Mesenchymal stem cell (in vitro differentiated cells and primary cell): ENCODE results near the gene CAMTA1.

Source experiments
- DNase-seq: peaks from one replicate; pipeline ENCODE4 v3.0.0-alpha.2; 2013
- H2AFZ ChIP-seq: one replicate; pipeline ENCODE4 v1.6.1; 2013; ENCODE audit warnings: low read depth, mild to moderate bottlenecking, control low read depth, inconsistent platforms, low read length, moderate library complexity
- H2AK5ac ChIP-seq: 2 replicates; pipeline ENCODE4 v1.6.1; 2013; ENCODE audit warnings: low read length, moderate library complexity, mild to moderate bottlenecking, inconsistent platforms; ENCODE audit not compliant: severe bottlenecking
- H2BK120ac ChIP-seq: one replicate; pipeline ENCODE4 v1.6.1; 2013; ENCODE audit warnings: low read depth, mild to moderate bottlenecking, inconsistent platforms, low read length, moderate library complexity
- H2BK12ac ChIP-seq, 2 experiments: one replicate each; pipeline ENCODE4 v1.6.1; 2013; ENCODE audit warnings: inconsistent platforms in 2 of 2, low read length in 2 of 2, mild to moderate bottlenecking in 2 of 2, moderate library complexity in 2 of 2, control low read depth in 1 of 2
- H2BK15ac ChIP-seq: one replicate; pipeline ENCODE4 v1.6.1; 2013; ENCODE audit warnings: mild to moderate bottlenecking, low read depth, inconsistent platforms; ENCODE audit not compliant: poor library complexity, severe bottlenecking
- H2BK5ac ChIP-seq: 2 replicates; pipeline ENCODE4 v1.6.1; 2013; ENCODE audit warnings: low read depth, mild to moderate bottlenecking, low read length, control low read depth, inconsistent platforms; ENCODE audit not compliant: poor library complexity, severe bottlenecking
- H3K14ac ChIP-seq, 2 experiments: one replicate each; pipeline ENCODE4 v1.6.1; 2013; ENCODE audit warnings: inconsistent platforms in 2 of 2, low read length in 2 of 2, control low read depth in 1 of 2, mild to moderate bottlenecking in 1 of 2, moderate library complexity in 1 of 2
- H3K18ac ChIP-seq, 2 experiments: one replicate each; pipeline ENCODE4 v1.6.1; 2013; ENCODE audit warnings: inconsistent platforms in 2 of 2, low read length in 2 of 2, control low read depth in 1 of 2, low read depth in 1 of 2, mild to moderate bottlenecking in 1 of 2
- H3K23ac ChIP-seq, 2 experiments: one replicate each; pipeline ENCODE4 v1.6.1; 2013; ENCODE audit warnings: inconsistent platforms in 2 of 2, low read length in 2 of 2, mild to moderate bottlenecking in 2 of 2, moderate library complexity in 2 of 2, control low read depth in 1 of 2
- H3K27ac ChIP-seq: 2 replicates; pipeline ENCODE4 v1.5.1; 2013; ENCODE audit warnings: mild to moderate bottlenecking, moderate library complexity, low read length, control low read depth, inconsistent platforms; ENCODE audit not compliant: poor library complexity, severe bottlenecking
- H3K27me3 ChIP-seq, 2 experiments: 2 replicates each; pipeline versions ENCODE4 v1.6.1 to v1.7.0; 2013; ENCODE audit warnings: low read length in 2 of 2, mild to moderate bottlenecking in 2 of 2, moderate library complexity in 2 of 2, control low read depth in 1 of 2, inconsistent platforms in 1 of 2; ENCODE audit not compliant: control insufficient read depth in 1 of 2, insufficient read depth in 1 of 2
- H3K36me3 ChIP-seq, 2 experiments: 2 replicates each; pipeline versions ENCODE4 v1.6.1 to v1.7.0; 2013; ENCODE audit warnings: low read length in 2 of 2, control low read depth in 1 of 2, inconsistent platforms in 1 of 2, low read depth in 1 of 2, mild to moderate bottlenecking in 1 of 2; ENCODE audit not compliant: insufficient read depth in 2 of 2, control insufficient read depth in 1 of 2
- H3K4ac ChIP-seq, 2 experiments: one replicate each; pipeline ENCODE4 v1.6.1; 2013; ENCODE audit warnings: inconsistent platforms in 2 of 2, low read length in 2 of 2, mild to moderate bottlenecking in 2 of 2, moderate library complexity in 2 of 2, control low read depth in 1 of 2, low read depth in 1 of 2
- H3K4me1 ChIP-seq: 2 replicates; pipeline ENCODE4 v1.6.1; 2013; ENCODE audit warnings: low read depth, low read length, control low read depth; ENCODE audit not compliant: control insufficient read depth, insufficient read depth
- H3K4me2 ChIP-seq: 2 replicates; pipeline ENCODE4 v1.6.1; 2013; ENCODE audit warnings: low read length, mild to moderate bottlenecking, inconsistent platforms; ENCODE audit not compliant: poor library complexity, severe bottlenecking
- H3K4me3 ChIP-seq, 2 experiments: 2 replicates each; pipeline versions ENCODE4 v1.5.1 to v1.7.0; 2013; ENCODE audit warnings: low read length in 2 of 2, mild to moderate bottlenecking in 2 of 2, control low read depth in 1 of 2, low read depth in 1 of 2; ENCODE audit not compliant: insufficient read depth in 1 of 2
- H3K79me1 ChIP-seq: replicated peaks from 2 replicates; pipeline ENCODE4 v1.6.1; 2013; ENCODE audit warnings: mild to moderate bottlenecking, control low read depth, low read length, inconsistent platforms; ENCODE audit not compliant: poor library complexity, severe bottlenecking
- H3K9ac ChIP-seq: 2 replicates; pipeline ENCODE4 v1.7.0; 2013; ENCODE audit warnings: mild to moderate bottlenecking, low read length, moderate library complexity
- H3K9me3 ChIP-seq: 2 replicates; pipeline ENCODE4 v1.7.0; 2013; ENCODE audit warnings: mild to moderate bottlenecking, low read length; ENCODE audit not compliant: control insufficient read depth
- H4K8ac ChIP-seq: one replicate; pipeline ENCODE4 v1.6.1; 2013; ENCODE audit warnings: inconsistent platforms, mild to moderate bottlenecking, low read length, moderate library complexity
- H4K91ac ChIP-seq: one replicate; pipeline ENCODE4 v1.6.1; 2013; ENCODE audit warnings: mild to moderate bottlenecking, low read length, inconsistent platforms
- WGBS: methylation state at CpG from one replicate; pipeline ENCODE4 v1.1.7; 2013; ENCODE audit warnings: mixed read lengths; 5-methylcytosine and 5-hydroxymethylcytosine counted together

The CAMTA1 gene

DNA sequence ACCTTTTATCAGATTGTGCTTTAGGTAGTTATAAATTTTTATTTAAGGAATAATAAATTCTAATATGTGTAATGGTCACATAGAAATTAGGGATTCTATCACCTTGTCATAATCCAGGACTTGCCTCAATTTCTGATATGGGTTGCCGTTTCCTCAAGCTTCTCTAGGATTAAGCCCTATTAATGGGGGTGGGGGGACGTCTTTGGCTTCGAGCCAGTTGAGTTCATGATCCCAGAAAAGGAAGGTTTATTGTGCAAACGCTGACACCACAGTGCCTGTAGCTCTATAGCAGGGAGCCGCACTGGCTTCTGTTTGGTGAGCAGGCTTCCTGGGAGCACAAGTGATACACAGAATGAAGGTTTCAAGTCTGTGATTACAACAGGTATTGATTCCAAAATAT is 963.9 kb downstream of the CAMTA1 start:
- Histone ChIP-seq H2BK12ac (no peak overlapping the region), H2AK5ac (no peak overlapping the region), H3K4me2 (no peak overlapping the region), H3K9ac (no peak overlapping the region), H2BK5ac (no peak overlapping the region), H3K14ac (no peak overlapping the region), H2BK120ac (no peak overlapping the region), H3K79me1 (no peaks in the 10 kb centered on the region), H4K8ac (no peak overlapping the region), H3K36me3 (no peaks in the 10 kb centered on the region), H4K91ac (no peak overlapping the region), H3K4me3 (no peak overlapping the region), H3K4ac (no peak overlapping the region), H3K27ac (no peak overlapping the region), H3K23ac (no peak overlapping the region), H2BK15ac (no peak overlapping the region), H2AFZ (no peak overlapping the region), H3K27me3 (peaks cover 0 to 13% of the 10 kb centered on the region in 2 experiments), H3K9me3 (no peaks in the 10 kb centered on the region), H3K18ac (no peak overlapping the region), H3K4me1 (no peaks in the 10 kb centered on the region)
- WGBS = 95% methylated on average over 5 of the region's 5 CpGs
- DNase-seq = no peak

DNA sequence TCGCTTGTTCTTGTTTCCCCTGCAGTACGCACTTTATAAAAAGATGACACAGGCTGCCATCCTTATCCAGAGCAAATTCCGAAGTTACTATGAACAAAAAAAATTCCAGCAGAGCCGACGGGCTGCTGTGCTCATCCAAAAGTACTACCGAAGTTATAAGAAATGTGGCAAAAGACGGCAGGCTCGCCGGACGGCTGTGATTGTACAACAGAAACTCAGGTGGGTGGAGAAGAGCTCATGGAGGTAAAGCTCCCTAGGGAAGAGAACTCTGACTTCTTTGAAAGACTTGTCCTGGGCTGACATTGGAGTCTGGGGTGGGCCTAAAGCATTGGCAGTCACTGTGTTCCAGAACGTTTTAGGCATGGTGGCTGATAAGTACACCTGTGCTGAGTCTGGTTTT is 965.9 kb downstream of the CAMTA1 start:
- Histone ChIP-seq H3K36me3 (no peaks in the 10 kb centered on the region), H2AK5ac (no peak overlapping the region), H4K91ac (no peak overlapping the region), H4K8ac (no peak overlapping the region), H3K9ac (no peak overlapping the region), H3K79me1 (no peaks in the 10 kb centered on the region), H3K27ac (no peak overlapping the region), H2BK12ac (no peak overlapping the region), H3K9me3 (no peaks in the 10 kb centered on the region), H3K18ac (no peak overlapping the region), H2AFZ (no peak overlapping the region), H2BK15ac (no peak overlapping the region), H3K14ac (no peak overlapping the region), H3K4me2 (no peak overlapping the region), H3K4me1 (no peaks in the 10 kb centered on the region), H3K27me3 (peaks cover 0 to 17% of the 10 kb centered on the region in 2 experiments), H2BK5ac (no peak overlapping the region), H3K4me3 (no peak overlapping the region), H3K4ac (no peak overlapping the region), H3K23ac (no peak overlapping the region), H2BK120ac (no peak overlapping the region)
- DNase-seq = no peak
- 94% methylated on average over 11 of the region's 11 CpGs for WGBS

DNA sequence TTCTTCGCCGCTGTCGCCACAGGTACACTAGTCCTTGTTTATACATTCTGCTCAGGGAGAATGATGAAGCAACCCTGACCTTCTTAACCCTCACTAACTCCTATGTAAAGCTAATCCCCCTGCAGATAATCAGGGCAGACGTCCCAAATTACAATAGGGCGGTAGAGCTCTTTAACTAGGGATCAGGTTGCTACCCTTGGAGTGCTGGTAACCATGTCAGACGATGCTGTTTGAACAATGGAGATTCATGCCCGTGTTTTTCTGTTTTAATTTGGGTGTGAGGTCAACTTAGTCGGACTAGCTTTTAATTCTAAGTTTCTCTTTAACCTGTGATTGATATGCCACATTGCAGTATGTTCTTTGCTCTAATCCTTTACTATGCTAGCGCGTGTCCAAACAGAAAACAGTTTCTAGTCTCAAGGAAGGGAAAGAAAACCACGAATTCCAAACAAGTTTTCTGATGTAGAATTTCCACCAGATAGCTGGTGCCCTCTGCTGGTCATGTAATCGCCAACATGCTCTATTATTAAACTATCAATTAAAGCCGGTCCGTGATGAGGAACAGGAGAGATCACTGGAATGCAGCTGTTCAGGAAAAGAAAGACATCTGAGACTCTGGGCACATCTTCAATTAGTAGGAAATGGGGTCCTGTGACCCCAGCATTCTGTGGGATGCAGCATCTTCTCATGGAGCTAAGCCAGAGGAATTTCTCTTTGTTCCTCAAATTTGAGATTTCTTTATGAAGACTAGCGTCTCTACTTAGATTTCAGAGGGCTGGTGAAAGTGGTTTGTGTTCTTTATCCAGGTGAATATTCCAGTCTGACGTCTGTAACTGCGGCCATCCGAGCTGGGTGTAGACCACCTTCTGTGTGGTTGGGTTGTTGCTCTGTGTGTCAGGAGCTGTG is 967.5 kb downstream of the CAMTA1 start:
- Histone ChIP-seq H3K4ac (no peak overlapping the region), H3K79me1 (no peaks in the 10 kb centered on the region), H3K9me3 (no peaks in the 10 kb centered on the region), H2BK5ac (no peak overlapping the region), H2BK12ac (no peak overlapping the region), H4K91ac (no peak overlapping the region), H3K27ac (no peak overlapping the region), H2AFZ (no peak overlapping the region), H2AK5ac (no peak overlapping the region), H3K23ac (no peak overlapping the region), H3K4me1 (peaks cover 3% of the 10 kb centered on the region), H3K27me3 (peaks cover 0 to 17% of the 10 kb centered on the region in 2 experiments), H3K14ac (no peak overlapping the region), H3K4me2 (peak overlapping the region; percentile 28), H4K8ac (no peak overlapping the region), H2BK120ac (no peak overlapping the region), H3K9ac (peak overlapping the region; percentile 82), H3K36me3 (no peaks in the 10 kb centered on the region), H2BK15ac (no peak overlapping the region), H3K4me3 (peak overlapping the region in 1 of 2 experiments; percentile 77), H3K18ac (no peak overlapping the region)
- peak; percentile 77 for DNase-seq
- WGBS = 31% methylated on average over 14 of the region's 18 CpGs

DNA sequence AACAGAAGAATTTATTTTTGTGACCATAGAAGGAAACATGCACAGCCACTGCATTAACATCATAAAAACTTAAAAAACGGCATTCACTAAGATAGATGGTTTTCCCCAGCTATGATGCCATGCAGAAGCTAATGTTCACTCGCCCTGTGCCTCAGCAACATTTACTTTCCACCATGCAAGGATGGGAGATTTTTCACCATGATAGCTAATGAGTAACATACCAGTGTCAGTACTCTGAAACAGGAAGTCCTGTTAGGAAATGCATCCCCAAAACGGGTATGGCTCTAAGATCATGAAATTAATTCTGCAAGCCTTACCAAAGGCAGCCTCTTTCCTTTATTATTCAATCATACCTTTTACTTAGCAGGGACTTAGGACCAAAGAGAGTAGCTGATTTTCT is 968.4 kb downstream of the CAMTA1 start:
- no peak overlapping the region for H3K4me2 ChIP-seq
- no peak overlapping the region for H2AK5ac ChIP-seq
- H3K27ac ChIP-seq = no peak overlapping the region
- H3K9ac ChIP-seq = no peak overlapping the region
- no peak overlapping the region for H4K8ac ChIP-seq
- no peak overlapping the region for H3K4ac ChIP-seq
- no peak overlapping the region for H2BK15ac ChIP-seq
- no peak overlapping the region for H3K14ac ChIP-seq
- 83% methylated on average over 3 of the region's 3 CpGs for WGBS
- H3K79me1 ChIP-seq = no peaks in the 10 kb centered on the region
- DNase-seq = no peak
- H2AFZ ChIP-seq = no peak overlapping the region
- H2BK12ac ChIP-seq = no peak overlapping the region
- H4K91ac ChIP-seq = no peak overlapping the region
- H3K23ac ChIP-seq = no peak overlapping the region
- H3K18ac ChIP-seq = no peak overlapping the region
- no peaks in the 10 kb centered on the region for H3K36me3 ChIP-seq
- H3K27me3 ChIP-seq = peaks cover 0 to 17% of the 10 kb centered on the region in 2 experiments
- H2BK5ac ChIP-seq = no peak overlapping the region
- H2BK120ac ChIP-seq = no peak overlapping the region
- H3K9me3 ChIP-seq = no peaks in the 10 kb centered on the region
- H3K4me1 ChIP-seq = peaks cover 3% of the 10 kb centered on the region
- H3K4me3 ChIP-seq = no peak overlapping the region
